WI38 (cell line): ENCODE data around the gene DZIP1.
"Not testable (repeated sequence)": the region's sequence is repeated elsewhere in the genome, so short reads cannot be mapped to it uniquely, and the experiment has no call there.

ENCODE experiments used
- H3K4me3 ChIP-seq: 2 replicates; pipeline ENCODE4 v1.5.1; 2011; ENCODE audit warnings: low read depth, mild to moderate bottlenecking, control low read depth, low read length
- CTCF ChIP-seq: IDR thresholded peaks from 2 replicates; pipeline ENCODE4 v1.5.1; 2012; ENCODE audit warnings: low read depth, mild to moderate bottlenecking, control low read depth, low read length

Gene DZIP1, protein sequence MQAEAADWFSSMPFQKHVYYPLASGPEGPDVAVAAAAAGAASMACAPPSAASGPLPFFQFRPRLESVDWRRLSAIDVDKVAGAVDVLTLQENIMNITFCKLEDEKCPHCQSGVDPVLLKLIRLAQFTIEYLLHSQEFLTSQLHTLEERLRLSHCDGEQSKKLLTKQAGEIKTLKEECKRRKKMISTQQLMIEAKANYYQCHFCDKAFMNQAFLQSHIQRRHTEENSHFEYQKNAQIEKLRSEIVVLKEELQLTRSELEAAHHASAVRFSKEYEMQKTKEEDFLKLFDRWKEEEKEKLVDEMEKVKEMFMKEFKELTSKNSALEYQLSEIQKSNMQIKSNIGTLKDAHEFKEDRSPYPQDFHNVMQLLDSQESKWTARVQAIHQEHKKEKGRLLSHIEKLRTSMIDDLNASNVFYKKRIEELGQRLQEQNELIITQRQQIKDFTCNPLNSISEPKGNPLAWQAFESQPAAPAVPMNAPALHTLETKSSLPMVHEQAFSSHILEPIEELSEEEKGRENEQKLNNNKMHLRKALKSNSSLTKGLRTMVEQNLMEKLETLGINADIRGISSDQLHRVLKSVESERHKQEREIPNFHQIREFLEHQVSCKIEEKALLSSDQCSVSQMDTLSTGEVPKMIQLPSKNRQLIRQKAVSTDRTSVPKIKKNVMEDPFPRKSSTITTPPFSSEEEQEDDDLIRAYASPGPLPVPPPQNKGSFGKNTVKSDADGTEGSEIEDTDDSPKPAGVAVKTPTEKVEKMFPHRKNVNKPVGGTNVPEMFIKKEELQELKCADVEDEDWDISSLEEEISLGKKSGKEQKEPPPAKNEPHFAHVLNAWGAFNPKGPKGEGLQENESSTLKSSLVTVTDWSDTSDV

GRCh38 chr13:95644601-95645052 lies at the start of gene DZIP1:
Gene DZIP1, minus strand, starts transcription at chr13:95644706. Its CDS starts 2,677 bp downstream, at chr13:95642029.
- peak within 1 kb of the TSS; percentile 73 for H3K4me3 ChIP-seq
- no peak for TF ChIP-seq CTCF

DNA sequence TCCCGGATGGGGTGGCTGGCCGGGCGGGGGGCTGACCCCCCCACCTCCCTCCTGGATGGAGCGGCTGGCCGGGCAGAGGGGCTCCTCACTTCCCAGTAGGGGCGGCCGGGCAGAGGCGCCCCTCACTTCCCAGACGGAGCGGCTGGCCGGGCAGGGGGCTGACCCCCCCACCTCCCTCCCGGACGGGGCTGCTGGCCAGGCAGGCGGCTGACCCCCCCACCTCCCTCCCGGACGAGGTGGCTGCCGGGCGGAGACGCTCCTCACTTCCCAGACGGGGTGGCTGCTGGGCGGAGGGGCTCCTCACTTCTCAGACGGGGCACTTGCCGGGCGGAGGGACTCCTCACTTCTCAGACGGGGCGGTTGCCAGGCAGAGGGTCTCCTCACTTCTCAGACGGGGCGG lies 46.5 kb upstream of the DZIP1 start:
- H3K4me3 ChIP-seq, result not testable (repeated sequence)

GRCh38 chr13:95689582-95689926 lies 45.0 kb upstream of the DZIP1 start:
- TF ChIP-seq CTCF, result no peak
- H3K4me3 ChIP-seq, result no peak overlapping the region

DNA sequence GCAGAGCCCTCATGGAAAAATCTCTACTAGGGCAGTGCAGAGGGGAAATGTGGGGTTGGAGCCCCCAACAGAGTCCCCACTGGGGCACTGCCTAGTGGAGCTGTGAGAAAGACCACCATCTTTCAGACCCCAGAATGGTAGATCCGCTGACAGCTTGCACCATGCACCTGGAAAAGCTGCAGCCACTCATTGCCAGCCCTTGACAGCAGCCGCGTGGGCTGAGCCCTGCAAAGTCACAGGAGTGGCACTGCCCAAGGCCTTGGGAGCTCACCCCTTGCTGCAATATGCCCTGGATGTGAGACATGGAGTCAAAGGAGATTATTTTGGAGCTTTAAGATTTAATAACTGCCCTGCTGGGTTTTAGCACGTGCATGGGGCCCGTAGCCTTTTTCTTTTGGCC lies 40.5 kb upstream of the DZIP1 start:
- H3K4me3 ChIP-seq, result not testable (repeated sequence)

GRCh38 chr13:95684418-95684817 lies 39.9 kb upstream of the DZIP1 start:
- no peak for TF ChIP-seq CTCF
- no peak overlapping the region for H3K4me3 ChIP-seq

DNA sequence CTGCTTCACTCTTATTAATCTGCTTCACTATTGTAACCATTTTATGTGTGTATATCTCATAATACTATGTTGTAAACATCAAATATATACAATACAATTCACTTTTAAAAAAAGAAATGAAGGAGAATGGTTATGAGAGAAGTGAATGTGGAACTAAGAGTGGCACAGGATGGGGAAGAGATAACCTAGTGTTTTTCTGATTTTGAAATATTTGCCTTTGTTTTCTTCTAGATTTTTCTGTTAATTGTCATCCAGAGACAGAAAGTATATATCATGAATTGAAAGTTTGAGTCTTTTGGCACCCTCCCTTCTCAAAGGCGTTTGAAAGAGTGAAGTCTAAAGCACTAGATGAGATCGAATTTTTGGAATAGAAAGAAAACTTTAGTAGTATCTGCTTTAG lies 35.2 kb upstream of the DZIP1 start:
- H3K4me3 ChIP-seq, result no peak overlapping the region
- TF ChIP-seq CTCF, result no peak

DNA sequence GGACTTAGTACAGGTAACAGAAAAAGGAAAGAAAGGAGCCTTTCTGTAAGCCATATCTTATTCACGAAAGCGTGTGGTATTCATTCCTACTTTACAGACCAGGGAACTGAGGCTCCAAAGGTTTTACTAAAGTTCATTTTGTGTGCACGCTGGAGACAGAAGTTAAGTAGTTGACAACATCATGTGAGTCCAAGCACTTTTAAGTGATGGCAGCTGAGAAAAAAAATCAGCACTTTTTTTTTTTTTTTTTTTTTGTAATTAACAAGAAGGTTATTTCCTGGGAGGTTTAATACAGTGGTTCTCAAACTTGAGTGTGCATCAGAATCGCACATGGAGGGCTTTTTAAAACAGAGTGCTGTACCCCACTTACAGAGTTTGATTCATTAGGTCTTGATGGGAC lies 34.5 kb upstream of the DZIP1 start:
- no peak for TF ChIP-seq CTCF
- peak overlapping the region; percentile 86 for H3K4me3 ChIP-seq

DNA sequence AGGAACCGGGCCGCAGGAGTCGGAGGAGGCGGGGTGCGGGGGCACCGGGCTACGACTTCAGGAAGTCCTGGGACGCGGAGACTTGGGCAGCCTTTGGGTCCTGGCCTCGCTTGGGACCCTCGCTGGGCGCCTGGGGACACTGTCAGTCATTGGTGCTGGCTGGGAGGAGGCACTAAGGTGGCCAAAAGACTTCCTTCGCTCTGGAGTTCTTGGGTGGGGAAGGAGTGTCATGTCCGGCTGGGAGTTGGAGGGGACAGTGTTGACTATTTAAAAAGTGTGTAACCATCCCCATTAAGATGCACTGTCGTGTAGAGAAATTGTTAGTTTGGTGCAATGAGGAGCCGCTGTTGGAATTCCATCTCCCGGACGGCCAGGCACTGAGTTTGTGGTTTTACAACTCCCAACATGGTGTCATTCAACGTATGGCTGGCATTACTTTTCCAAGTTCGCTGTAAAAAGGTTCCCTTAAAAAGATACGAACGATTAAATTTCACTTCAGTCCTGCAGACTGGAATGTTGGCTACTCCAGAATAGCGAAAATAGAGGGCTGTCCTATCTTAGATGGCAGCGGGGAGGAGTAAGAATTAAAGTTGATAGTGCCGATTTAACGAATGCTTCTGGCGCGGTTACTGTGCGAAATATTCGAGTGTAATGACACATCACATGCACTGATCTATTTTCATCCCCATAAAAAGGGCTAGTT lies 33.2 kb upstream of the DZIP1 start:
- TF ChIP-seq CTCF, result no peak
- H3K4me3 ChIP-seq, result peak overlapping the region; percentile 86
